ENCODE data around the gene GJD4. TPM values are rescaled to one million over a fixed set of nuclear protein-coding genes. Genes with fewer than 3 reads are reported as not detected.

The GJD4 gene
- total and polyA plus RNA-seq, 2 donors (not counting 3 experiments of a cell fraction or from before 2014, with no cell fraction given), result not detected

- dilution Hi-C loops (cut with MboI; ENCODE audit: extremely low pct_ligation_motif_present, low sequenced_read_pairs), result no loop called here
- TF ChIP-seq MYC (IDR thresholded peaks at IDR 0.05; ENCODE audit: low read depth, low read length) (no peak), CTCF (IDR thresholded peaks at IDR 0.05; ENCODE audit: extremely low read depth in 1 of 2, insufficient read depth in 1 of 2, low read depth in 1 of 2, low read length in 2 of 2) (no peak), GATA2 (IDR thresholded peaks at IDR 0.05; ENCODE audit: insufficient read depth, insufficient read length, low read depth, low read length) (no peak), JUN (IDR thresholded peaks at IDR 0.05; ENCODE audit: borderline replicate concordance, insufficient read depth, insufficient read length, low read depth) (no peak), EZH2 (IDR thresholded peaks at IDR 0.05; ENCODE audit: borderline replicate concordance, low read depth, low read length, severe bottlenecking) (no peak), POLR2A (IDR thresholded peaks at IDR 0.05; ENCODE audit: low read depth, low read length) (no peak), FOS (IDR thresholded peaks at IDR 0.05; ENCODE audit: borderline replicate concordance, insufficient read depth, low read length) (no peak)
- H3K36me3 ChIP-seq (ENCODE audit: control insufficient read depth in 2 of 2, extremely low read depth in 1 of 2, insufficient read depth in 2 of 2, low read length in 2 of 2), result no peaks in the 10 kb centered on the region
- BruUV-seq (replicated peaks), result no TSS peak
- no peak overlapping the region for H3K4me2 ChIP-seq (ENCODE audit: insufficient read depth, low read length)
- no peaks in the 10 kb centered on the region for H4K20me1 ChIP-seq (replicated peaks; ENCODE audit: control insufficient read depth, extremely low read depth, insufficient read depth, low read length)
- no peaks in the 10 kb centered on the region for H3K9me3 ChIP-seq (replicated peaks; ENCODE audit: control insufficient read depth, insufficient read depth, low read length)
- H2AFZ ChIP-seq (ENCODE audit: low read depth, low read length), result no peak overlapping the region
- no peak overlapping the region for H3K4me3 ChIP-seq (replicated peaks in 1 of 3; ENCODE audit: insufficient read depth in 1 of 3, low read depth in 1 of 3, low read length in 3 of 3)
- H3K27ac ChIP-seq (ENCODE audit: insufficient read depth, low read depth, low read length), result no peak overlapping the region
- ChIA-PET POLR2A (no interaction called here), CTCF (interaction anchor here (1.2 to 1.6 kb wide), 2 partner anchors 23 to 28 kb away, joined by 4 to 5 read pairs; no protein-coding TSS in a partner anchor)
- FAIRE-seq, result no peak
- no peak overlapping the region for H3K9ac ChIP-seq (replicated peaks; ENCODE audit: extremely low read depth, insufficient read depth, low read length)
- H3K27me3 ChIP-seq (ENCODE audit: control insufficient read depth in 2 of 2, insufficient read depth in 2 of 2, low read length in 2 of 2), result peaks cover 0 to 10% of the 10 kb centered on the region in 2 experiments
- H3K79me2 ChIP-seq (ENCODE audit: control insufficient read depth, insufficient read depth, low read length), result no peaks in the 10 kb centered on the region
- DNase-seq (ENCODE audit: low read depth, low spot score), result no peak
- no peaks in the 10 kb centered on the region for H3K4me1 ChIP-seq (ENCODE audit: control insufficient read depth, extremely low read depth, insufficient read depth, low read length)
- H3K9me1 ChIP-seq (replicated peaks; ENCODE audit: control insufficient read depth, extremely low read depth, insufficient read depth, low read length), result no peaks in the 10 kb centered on the region
- intact Hi-C loops (cut with micrococcal nuclease), result no loop called here
Measured at GRCh38 chr10:35585903-35586535, 19.1 kb upstream of the GJD4 start.
